ENCODE data around the gene EHD2. TPM values are rescaled to one million over a fixed set of nuclear protein-coding genes. Genes with fewer than 3 reads are reported as not detected.
"Not testable (repeated sequence)": the region's sequence is repeated elsewhere in the genome, so short reads cannot be mapped to it uniquely, and the experiment has no call there.

The EHD2 gene
- total RNA-seq, 2 donors from 2014 or later, result 0.35 to 8.2 TPM

DNA sequence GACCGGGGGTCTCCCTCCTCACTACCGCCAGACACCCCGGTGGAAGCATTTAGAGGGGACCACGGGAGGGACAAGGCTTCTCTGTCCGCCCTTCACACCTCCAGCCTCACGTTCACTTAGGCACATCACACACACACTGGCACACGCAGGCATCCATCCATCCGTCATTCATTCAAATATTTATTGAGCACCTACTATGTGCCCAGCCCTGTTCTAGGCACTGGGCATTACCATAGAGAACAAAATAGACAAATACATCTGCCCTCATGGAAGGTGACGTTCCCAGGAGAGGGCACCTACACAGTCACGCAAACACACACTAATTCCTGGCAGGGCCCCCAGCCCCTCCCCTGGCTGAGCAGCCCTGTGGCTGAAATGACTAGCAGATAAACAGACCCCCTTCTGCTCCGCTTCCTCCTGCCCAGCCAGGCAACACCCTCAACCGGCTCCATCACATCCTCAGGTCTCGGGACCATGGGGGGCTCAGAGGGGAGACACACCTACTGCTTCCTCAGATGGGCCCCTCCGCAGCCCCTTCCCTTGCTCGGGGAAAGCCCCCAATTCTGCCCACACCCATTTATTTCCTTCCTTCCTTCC is 28.4 kb downstream of the EHD2 start:
- no peak for ATAC-seq (replicated peaks)
- H3K27me3 Mint-ChIP-seq, result no peaks in the 10 kb centered on the region
- H3K4me3 Mint-ChIP-seq, result peak overlapping the region; percentile 100
- H3K9me3 Mint-ChIP-seq, result no peaks in the 10 kb centered on the region
- H3K36me3 Mint-ChIP-seq (ENCODE audit: low read depth), result peaks cover 13% of the 10 kb centered on the region
- H3K27ac Mint-ChIP-seq, result peak overlapping the region; percentile 37
- peaks cover 13% of the 10 kb centered on the region for H3K4me1 Mint-ChIP-seq

DNA sequence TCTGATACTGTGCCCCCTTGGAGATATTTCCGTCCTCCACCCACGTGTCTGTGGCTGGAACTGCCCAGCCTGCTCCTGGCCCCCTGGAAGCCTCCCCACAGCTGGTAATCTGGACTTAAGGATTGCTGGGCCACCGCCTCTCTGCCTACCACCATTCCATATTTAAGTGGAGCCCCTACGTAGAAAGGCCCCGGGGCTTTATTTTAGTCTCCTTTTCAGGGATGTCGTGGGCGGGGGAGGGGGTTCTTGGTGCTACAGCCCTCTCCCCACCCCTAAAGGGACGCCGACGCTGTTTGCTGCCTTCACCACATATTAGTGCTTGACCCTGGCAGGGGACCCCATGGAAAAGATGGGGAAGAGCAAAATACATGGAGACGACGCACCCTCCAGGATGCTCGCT is 29.4 kb downstream of the EHD2 start:
- H3K27ac Mint-ChIP-seq, result peak overlapping the region; percentile 37
- no peak for ATAC-seq (replicated peaks)
- peak overlapping the region; percentile 100 for H3K4me3 Mint-ChIP-seq
- H3K36me3 Mint-ChIP-seq (ENCODE audit: low read depth), result peaks cover 22% of the 10 kb centered on the region
- H3K27me3 Mint-ChIP-seq, result no peaks in the 10 kb centered on the region
- H3K9me3 Mint-ChIP-seq, result no peaks in the 10 kb centered on the region
- peaks cover 13% of the 10 kb centered on the region for H3K4me1 Mint-ChIP-seq

DNA sequence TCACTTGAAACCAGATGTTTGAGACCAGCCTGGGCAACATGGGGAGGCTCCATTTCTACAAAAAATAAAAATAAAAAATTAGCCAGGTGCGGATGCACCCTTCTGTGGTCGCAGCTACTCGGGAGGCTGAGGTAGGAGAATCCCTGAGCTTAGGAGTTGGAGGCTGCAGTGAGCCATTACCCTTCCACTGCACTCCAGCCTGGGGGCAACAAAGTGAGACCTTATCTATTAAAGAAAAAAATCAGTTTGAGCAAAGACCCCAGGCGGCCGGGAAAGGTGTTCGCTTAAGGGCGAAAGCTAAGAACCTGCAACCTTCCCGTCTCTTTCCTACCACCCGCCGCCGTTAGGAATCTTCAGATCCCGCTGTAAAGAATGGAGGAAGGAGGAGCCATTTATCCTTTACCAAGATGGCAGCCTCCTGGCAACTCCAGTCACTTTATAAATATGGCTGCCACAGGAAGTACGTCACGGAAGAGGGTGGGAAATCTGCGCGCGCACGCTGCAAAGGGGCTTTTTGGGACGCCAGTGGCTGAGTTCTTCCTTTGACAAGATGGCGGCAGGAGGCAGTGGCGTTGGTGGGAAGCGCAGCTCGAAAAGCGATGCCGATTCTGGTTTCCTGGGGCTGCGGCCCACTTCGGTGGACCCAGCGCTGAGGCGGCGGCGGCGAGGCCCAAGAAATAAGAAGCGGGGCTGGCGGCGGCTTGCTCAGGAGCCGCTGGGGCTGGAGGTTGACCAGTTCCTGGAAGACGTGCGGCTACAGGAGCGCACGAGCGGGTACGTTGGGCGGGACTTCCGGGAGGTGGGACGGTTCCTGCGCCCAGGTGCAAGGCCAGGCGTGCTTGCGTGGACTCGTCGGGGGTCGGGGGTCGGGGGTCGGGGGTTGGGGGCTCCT is 32.0 kb downstream of the EHD2 start, which contains the start of gene NOP53:
NOP53 (plus strand) TSS at position 537 of the 892 bp plus-strand sequence; CDS start at position 551, 14 bp downstream.
- Mint-ChIP-seq H3K27ac (peak within 1 kb of the TSS; percentile 100), H3K4me1 (peaks cover 26% of the 10 kb centered on the region), H3K9me3 (no peaks in the 10 kb centered on the region)

DNA sequence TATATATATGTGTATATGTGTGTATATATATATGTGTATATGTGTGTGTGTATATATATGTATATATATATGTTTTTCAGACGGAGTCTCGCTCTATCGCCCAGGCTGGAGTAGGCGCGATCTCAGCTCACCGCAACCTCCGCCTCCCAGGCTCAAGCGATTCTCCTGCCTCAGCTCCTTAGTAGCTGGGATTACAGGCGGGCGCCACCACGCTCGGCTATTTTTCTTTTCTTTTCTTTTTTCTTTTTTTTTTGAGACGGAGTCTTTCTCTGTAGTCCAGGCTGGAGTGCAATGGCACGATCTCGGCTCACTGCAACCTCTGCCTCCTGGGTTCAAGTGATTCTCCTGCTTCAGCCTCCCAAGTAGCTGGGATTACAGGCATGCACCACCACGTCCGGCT is 32.9 kb downstream of the EHD2 start:
- peak overlapping the region; percentile 100 for H3K4me3 Mint-ChIP-seq
- H3K36me3 Mint-ChIP-seq (ENCODE audit: low read depth), result peaks cover 57% of the 10 kb centered on the region
- H3K27me3 Mint-ChIP-seq; ATAC-seq (replicated peaks); H3K9me3 Mint-ChIP-seq: not testable (repeated sequence)
- H3K4me1 Mint-ChIP-seq, result peaks cover 26% of the 10 kb centered on the region
- H3K27ac Mint-ChIP-seq, result peak overlapping the region; percentile 100

More for the DNA sequence above, 32.0 kb downstream of the EHD2 start, which contains the start of gene NOP53:
- peak within 1 kb of the TSS; percentile 100 for H3K4me3 Mint-ChIP-seq
- peak; percentile 68 for ATAC-seq (replicated peaks)
- H3K27me3 Mint-ChIP-seq, result no peaks in the 10 kb centered on the region
- peaks cover 48% of the 10 kb centered on the region for H3K36me3 Mint-ChIP-seq (ENCODE audit: low read depth)

DNA sequence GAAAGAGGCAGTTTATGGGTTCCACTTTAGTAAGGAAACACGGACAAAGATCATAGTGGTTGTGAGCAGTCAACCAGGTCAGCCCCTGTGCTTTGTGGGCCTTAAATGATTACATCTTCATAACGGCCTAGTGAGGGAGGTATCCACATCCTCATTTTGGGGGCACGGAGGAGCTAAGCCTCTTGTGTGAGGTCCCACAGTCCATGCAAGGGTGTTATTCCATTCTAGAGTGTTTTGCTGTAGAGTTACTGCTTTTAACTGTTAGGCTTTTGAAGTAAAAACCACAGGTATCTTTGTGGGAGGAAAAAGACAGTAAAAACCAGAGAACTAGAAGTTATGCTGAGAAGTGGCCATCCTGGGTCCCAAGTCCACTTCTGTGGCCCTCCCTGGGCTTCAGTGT is 36.1 kb downstream of the EHD2 start:
- Mint-ChIP-seq H3K9me3 (no peaks in the 10 kb centered on the region), H3K27me3 (no peaks in the 10 kb centered on the region), H3K36me3 (ENCODE audit: low read depth) (peaks cover 89% of the 10 kb centered on the region), H3K27ac (peak overlapping the region; percentile 91), H3K4me1 (peaks cover 16% of the 10 kb centered on the region), H3K4me3 (peak overlapping the region; percentile 64)
- no peak for ATAC-seq (replicated peaks)

DNA sequence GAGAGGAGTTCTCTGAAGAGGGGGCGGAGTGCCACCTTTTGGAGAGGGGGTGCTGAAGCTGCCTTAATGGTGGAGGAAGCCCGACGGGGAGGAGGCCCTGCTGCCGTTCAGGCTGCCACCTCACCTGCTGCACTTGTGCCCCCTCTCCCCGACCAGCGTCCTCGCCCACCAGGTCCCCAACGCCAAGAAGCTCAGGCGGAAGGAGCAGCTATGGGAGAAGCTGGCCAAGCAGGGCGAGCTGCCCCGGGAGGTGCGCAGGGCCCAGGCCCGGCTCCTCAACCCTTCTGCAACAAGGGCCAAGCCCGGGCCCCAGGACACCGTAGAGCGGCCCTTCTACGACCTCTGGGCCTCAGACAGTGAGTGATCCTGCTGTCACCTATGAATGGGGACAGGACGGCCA is 37.5 kb downstream of the EHD2 start:
- Mint-ChIP-seq H3K4me1 (peaks cover 12% of the 10 kb centered on the region), H3K27me3 (no peaks in the 10 kb centered on the region), H3K36me3 (ENCODE audit: low read depth) (peaks cover 82% of the 10 kb centered on the region), H3K27ac (no peak overlapping the region), H3K9me3 (no peaks in the 10 kb centered on the region), H3K4me3 (no peak overlapping the region)
- ATAC-seq (replicated peaks), result no peak

DNA sequence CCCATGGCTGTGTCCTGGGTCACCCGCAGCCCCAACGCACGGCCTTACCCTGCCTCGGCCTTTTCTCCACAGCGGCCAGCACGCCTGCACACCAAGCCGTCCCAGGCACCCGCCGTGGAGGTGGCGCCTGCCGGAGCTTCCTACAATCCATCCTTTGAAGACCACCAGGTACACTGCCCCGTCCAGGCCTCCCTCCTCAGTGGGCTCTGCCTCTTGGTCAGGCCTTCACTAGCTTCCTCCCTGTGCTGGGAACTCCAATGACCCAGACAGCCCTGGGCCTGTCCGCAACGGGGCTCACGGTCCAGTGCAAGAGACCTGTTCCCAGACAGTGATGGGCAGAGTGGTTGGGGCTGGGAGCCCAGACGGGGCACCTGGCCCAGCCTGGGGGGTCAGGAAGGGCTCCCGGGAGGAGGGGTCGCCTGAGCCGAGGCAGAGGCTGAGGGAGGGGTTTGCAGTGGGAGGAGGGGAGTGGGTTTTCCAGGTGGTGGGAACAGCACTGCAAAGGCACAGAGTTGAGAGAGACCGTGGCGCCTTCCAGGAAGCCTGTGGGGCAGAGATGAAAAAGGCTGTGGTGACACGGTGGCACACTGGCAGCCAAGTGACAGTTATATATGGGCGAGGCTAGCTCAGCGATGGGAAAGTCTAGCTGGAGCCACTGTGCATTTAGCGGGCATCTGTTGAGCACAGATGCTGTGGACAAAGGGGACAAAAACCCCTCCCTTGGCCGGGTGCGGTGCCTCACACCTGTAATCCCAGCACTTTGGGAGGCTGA is 39.4 kb downstream of the EHD2 start:
- H3K4me3 Mint-ChIP-seq, result no peak overlapping the region
- peaks cover 84% of the 10 kb centered on the region for H3K36me3 Mint-ChIP-seq (ENCODE audit: low read depth)
- ATAC-seq (replicated peaks), result no peak
- no peaks in the 10 kb centered on the region for H3K9me3 Mint-ChIP-seq
- peaks cover 12% of the 10 kb centered on the region for H3K4me1 Mint-ChIP-seq
- no peaks in the 10 kb centered on the region for H3K27me3 Mint-ChIP-seq
- H3K27ac Mint-ChIP-seq, result no peak overlapping the region

DNA sequence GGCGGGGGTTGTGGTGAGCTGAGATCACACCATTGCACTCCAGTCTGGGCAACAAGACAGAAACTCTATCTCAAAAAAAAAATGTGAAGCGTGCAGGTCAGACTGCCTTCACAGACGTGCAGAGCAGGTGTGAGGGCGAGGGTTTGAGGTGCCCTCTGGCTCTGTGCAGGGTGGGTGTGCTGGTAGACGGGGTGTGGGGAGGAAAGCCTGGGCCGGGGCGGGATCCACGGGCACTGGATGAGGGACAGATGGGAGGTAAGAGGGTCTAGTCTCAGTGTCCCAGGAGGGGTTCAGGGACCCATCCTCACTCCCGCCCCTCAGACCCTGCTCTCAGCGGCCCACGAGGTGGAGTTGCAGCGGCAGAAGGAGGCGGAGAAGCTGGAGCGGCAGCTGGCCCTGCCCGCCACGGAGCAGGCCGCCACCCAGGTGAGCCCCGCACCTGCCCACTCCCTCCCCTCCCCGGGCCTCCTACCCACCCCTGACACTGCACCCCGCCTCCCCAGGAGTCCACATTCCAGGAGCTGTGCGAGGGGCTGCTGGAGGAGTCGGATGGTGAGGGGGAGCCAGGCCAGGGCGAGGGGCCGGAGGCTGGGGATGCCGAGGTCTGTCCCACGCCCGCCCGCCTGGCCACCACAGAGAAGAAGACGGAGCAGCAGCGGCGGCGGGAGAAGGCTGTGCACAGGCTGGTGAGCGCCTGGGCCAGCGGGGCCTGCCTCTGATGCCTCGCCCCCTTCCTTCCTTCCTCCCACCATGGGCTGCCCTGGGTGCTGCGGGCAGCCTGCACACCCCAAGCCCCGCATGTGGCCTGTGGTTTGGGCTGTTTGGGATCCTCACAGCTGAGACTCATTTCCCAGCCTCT is 41.2 kb downstream of the EHD2 start:
- peak overlapping the region; percentile 30 for H3K27ac Mint-ChIP-seq
- H3K27me3 Mint-ChIP-seq, result no peaks in the 10 kb centered on the region
- no peaks in the 10 kb centered on the region for H3K9me3 Mint-ChIP-seq
- H3K4me1 Mint-ChIP-seq, result no peaks in the 10 kb centered on the region
- peaks cover 84% of the 10 kb centered on the region for H3K36me3 Mint-ChIP-seq (ENCODE audit: low read depth)
- ATAC-seq (replicated peaks), result no peak
- no peak overlapping the region for H3K4me3 Mint-ChIP-seq

DNA sequence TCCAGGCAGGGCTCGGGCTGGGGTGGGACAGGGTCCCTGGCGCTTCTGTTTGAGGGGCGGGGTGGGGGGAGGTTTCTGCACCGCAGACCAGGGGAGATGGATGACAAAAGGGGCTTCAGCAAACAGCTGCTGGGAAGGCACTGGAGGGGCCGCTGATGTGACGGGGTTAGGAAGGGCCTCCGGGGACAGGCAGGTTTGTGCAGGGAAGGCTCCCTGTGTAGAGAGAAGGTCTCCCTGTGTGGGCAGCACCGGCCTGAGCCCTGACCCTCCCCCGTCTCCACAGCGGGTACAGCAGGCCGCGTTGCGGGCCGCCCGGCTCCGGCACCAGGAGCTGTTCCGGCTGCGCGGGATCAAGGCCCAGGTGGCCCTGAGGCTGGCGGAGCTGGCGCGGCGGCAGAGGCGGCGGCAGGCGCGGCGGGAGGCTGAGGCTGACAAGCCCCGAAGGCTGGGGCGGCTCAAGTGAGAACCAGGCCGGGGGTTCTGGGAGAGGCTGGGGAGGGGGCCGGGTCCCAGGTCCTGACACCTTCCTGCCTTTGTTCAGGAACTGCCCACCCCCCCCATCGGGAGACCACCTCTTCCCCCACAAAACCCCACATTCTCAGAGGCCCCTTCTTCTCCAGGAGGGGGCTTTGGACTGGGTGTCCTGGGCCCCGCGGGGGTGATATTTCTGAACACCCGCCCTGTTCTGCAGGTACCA is 42.0 kb downstream of the EHD2 start:
- no peak overlapping the region for H3K4me3 Mint-ChIP-seq
- H3K36me3 Mint-ChIP-seq (ENCODE audit: low read depth), result peaks cover 77% of the 10 kb centered on the region
- H3K9me3 Mint-ChIP-seq, result no peaks in the 10 kb centered on the region
- no peaks in the 10 kb centered on the region for H3K27me3 Mint-ChIP-seq
- no peak for ATAC-seq (replicated peaks)
- H3K27ac Mint-ChIP-seq, result no peak overlapping the region
- H3K4me1 Mint-ChIP-seq, result no peaks in the 10 kb centered on the region

DNA sequence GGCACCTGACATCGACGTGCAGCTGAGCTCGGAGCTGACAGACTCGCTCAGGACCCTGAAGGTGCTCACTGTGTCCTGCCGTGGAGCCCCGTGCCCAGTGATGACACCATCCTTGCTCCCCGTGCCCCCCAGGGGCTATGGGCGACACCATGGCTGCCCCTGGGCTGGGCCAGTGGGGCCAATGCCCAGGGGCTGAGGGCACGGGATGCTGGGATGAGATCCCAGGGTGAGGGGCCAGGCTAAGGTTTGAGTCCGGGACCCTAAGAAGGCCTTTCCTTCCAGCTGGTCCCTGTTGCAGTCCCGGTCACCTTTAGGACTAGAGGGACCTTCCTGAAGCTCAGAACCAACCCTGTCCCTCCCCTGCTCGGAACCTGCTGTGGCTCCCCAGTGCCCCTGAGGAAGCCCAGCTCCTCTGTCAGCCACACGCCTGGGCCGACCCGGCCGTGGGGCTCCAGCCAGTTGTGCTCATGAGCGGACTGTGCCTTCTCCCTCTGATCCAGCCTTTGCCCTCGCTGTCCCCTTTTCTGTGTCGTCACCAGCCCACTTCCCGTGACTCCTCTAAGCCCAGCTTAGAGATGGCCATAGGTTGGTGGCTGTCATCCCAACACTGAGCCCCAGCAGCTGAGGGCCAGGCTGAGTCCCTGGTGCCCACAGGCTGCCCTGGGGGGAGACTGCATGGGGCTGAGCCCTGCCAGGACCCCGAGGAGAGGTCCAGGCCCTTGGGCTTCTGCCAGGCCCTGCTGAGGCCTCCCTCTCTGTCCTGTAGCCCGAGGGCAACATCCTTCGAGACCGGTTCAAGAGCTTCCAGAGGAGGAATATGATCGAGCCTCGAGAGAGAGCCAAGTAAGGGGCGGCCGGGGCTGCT is 42.8 kb downstream of the EHD2 start:
- H3K27ac Mint-ChIP-seq, result no peak overlapping the region
- H3K4me1 Mint-ChIP-seq, result no peaks in the 10 kb centered on the region
- H3K9me3 Mint-ChIP-seq, result no peaks in the 10 kb centered on the region
- ATAC-seq (replicated peaks), result no peak
- H3K4me3 Mint-ChIP-seq, result no peak overlapping the region
- H3K27me3 Mint-ChIP-seq, result no peaks in the 10 kb centered on the region
- H3K36me3 Mint-ChIP-seq (ENCODE audit: low read depth), result peaks cover 69% of the 10 kb centered on the region

DNA sequence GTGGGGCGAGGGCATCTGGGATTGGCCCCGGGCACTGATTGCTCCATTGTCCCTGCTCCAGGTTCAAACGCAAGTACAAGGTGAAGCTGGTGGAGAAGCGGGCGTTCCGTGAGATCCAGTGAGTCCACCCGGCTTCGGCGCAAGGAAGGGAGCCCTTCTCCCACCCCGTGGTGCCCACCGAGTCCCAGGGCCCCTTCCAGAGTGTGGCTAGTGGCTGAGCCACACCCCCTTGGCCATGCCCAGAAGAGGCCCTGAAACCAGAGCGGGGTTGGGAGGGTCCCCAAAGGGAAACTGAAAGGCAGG is 43.4 kb downstream of the EHD2 start:
- Mint-ChIP-seq H3K9me3 (no peaks in the 10 kb centered on the region), H3K27ac (no peak overlapping the region), H3K4me1 (no peaks in the 10 kb centered on the region), H3K4me3 (no peak overlapping the region), H3K27me3 (no peaks in the 10 kb centered on the region), H3K36me3 (ENCODE audit: low read depth) (peaks cover 63% of the 10 kb centered on the region)
- no peak for ATAC-seq (replicated peaks)

DNA sequence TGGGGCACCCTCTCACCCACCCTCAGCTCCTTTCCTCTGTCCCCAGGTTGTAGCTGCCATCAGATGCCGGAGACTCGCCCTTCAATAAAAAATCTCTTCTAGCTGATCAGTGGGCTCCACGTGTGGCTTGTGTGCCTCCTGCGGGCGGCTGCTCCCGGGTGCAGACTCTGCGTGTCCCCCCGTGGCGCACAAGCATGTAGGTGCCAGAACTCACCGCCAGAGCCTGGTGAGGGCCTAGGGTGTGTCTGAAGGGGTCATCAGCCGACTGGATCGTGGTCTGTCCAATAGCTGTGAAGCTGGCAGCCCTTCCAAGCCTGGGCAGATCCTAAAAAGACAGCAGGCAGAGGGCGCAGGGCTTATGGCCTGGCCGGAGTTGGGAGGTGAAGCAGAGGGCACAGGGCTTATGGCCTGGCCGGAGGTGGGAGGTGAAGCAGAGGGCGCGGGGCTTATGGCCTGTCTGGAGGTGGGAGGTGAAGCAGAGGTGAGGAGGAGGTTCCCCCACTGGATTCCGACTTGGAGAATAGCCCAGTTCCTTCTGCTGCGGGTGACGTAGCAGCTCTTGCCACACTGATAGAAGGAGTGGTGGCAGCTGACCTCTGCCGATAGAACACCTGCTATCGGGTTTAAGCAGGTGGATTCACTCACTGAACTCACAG is 43.9 kb downstream of the EHD2 start:
- no peak for ATAC-seq (replicated peaks)
- H3K4me1 Mint-ChIP-seq, result no peaks in the 10 kb centered on the region
- H3K27me3 Mint-ChIP-seq, result no peaks in the 10 kb centered on the region
- no peaks in the 10 kb centered on the region for H3K9me3 Mint-ChIP-seq
- H3K4me3 Mint-ChIP-seq, result no peak overlapping the region
- H3K36me3 Mint-ChIP-seq (ENCODE audit: low read depth), result peaks cover 58% of the 10 kb centered on the region
- no peak overlapping the region for H3K27ac Mint-ChIP-seq

Data from activated T-helper 17 cell treated with anti-CD3 and anti-CD28 coated beads, Interleukin-2, amount 50 U/mL, for 72 hours (primary cell).